Activated T-cell treated with anti-CD3 and anti-CD28 coated beads for 24 hours (primary cell): ENCODE results near the gene CFAP100.

Experiments used
- DNase-seq: peaks from one replicate; pipeline ENCODE4 v3.0.0-alpha.2; 2020; ENCODE audit warnings: low read depth

The CFAP100 gene

DNA sequence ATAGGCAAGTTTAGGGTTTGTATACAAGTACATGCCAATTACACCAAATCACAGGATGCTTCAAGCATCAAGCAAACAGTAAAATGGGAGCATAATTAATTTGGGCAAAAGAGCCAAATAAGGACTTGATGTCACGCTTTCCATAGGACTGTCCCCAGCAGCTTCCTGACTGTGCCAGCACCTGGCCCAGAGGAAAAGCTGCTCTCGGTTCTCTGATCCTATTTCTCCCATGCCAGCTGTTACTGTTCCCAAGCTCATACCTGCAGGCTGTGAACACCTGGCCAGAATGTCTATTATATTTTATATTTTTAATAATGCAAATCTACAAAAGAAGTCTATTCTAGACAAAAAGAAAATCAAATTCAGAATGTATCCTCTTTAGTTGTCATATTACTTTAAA, 68.8 kb downstream of the CFAP100 start:
- DNase-seq = no peak

DNA sequence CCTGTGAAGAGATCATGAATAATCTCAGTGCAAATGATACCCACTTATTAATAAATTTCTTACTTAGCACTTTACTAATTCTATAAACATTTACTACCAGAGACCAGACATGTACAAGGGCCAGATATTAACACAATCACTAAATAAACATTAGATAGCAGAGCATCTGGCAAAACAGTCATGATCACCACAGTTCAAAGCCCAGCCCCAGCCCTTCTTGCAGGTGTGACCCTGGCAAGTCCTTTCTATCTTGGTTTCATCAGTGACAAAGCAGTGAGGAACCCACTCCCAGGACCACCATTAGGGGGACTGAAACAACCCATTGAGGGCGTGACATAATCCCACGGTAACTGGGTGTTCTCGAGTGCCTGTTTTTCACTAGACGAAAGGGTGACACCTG, 69.4 kb downstream of the CFAP100 start:
- DNase-seq = no peak

DNA sequence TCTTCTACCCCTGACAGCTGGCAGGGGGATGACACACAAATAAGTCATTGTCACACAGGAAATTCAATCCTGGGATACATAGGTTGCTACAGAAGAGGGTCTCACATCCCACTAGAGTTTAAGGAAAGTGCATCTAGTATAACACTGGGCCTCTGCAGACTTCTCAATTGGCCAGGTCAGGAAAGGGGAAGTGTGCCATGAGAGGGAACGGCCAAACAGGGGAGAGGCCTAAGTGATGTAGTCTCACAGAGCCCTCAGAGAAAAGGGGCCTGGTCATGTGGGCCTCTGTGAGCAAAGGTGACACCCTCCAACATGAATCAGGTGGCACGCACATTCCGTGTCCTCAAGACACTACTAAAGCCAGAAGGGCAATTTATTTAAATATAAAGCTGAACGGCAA, 69.8 kb downstream of the CFAP100 start:
- no peak for DNase-seq

DNA sequence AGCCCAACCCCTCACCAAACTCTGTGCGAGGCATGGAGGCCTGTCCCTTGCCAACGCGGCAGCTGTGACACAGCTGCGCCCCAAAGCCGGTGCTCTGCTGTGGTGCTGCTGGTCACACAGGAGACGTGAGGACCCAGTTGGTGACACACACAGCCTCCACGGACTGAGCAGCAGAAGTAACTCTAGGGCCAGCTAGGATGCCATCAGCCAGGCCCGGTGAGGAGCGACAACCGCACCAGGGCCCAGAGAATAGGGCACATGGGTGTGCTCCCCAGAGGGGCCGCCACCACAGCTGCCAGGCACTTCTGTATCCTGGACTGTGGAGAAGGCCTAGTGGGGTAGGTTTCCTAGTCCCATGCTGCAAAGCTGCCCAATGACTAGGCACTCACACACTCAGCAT, 70.3 kb downstream of the CFAP100 start:
- no peak for DNase-seq

DNA sequence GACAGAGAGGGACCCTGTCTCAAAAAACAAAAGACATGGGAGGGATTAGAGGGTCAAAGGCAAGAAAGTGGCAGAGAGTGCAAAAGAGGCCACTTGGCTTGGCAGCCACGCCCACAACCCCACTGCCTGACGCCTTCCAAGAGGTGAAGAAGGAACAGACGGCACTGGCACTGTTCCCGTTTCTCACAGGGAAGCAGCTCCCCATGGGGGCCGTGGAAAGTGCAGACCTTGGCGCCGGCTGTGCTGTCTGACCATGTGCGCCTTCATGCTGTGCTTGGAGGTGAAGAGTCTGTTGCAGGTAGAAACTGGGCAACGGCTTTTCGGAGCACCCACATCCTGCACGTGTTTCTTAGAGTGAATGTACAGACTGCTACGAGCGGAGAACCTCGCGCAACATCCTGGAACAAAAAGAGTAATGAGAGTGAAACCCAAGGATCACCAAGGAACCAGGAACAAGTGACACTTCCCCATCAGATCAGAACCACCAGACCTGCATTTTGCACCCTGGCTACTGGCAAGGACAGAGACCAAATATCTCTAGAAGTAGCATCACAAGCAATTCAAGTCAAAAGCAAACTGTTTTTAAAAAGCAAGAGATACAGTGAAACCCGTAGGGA, 71.3 kb downstream of the CFAP100 start:
- DNase-seq = no peak

DNA sequence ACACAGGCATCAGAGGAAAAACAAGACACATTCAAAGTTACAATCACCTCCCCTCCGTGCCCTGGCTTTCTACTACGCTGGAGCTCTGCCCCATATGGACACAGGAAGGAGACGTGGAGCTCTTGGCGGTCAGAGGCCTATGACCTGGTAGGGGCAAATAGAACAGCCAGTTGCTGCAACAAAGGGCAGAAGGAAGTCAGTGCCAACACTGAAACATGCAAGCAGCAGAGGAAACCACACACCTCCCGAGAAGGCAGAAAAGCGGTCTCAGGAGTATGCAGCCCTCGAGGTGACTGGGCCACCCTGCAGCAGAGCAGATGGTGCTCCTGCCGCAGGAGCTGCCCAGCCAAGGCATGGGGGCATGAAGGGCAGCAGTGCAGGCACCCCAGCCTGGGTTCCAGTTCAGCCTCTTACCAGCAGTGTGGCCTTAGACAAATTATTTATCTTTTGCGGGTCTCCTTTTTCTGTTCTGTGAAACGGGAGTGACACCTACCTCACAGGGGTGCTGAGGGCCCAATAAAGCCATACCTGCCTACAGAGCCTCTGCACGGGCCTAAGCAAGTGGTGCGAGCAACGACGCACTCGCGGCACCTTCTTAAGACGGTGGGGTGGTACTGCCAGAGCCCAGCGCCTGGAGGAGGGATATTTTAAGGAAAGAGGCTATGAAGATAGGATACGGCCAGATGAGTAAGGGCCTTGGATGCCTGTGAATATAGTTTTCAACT, 72.3 kb downstream of the CFAP100 start:
- DNase-seq = no peak

DNA sequence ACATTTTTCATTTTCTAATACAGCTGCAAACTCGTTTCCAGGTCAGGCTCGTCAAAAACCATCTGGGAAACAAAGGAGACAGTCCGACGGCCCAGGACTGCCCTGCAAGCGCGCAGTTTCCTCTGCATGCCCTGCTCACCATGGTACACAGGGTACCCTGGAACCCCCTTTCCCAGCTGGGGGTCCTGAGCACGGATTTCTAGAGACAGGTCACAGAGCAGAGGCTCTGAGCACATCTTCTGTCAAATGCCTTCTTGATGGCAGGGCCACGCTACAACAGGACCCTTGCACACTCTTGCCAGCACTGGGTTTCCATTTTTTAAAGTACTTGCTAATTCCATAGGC, 72.9 kb downstream of the CFAP100 start:
- no peak for DNase-seq

DNA sequence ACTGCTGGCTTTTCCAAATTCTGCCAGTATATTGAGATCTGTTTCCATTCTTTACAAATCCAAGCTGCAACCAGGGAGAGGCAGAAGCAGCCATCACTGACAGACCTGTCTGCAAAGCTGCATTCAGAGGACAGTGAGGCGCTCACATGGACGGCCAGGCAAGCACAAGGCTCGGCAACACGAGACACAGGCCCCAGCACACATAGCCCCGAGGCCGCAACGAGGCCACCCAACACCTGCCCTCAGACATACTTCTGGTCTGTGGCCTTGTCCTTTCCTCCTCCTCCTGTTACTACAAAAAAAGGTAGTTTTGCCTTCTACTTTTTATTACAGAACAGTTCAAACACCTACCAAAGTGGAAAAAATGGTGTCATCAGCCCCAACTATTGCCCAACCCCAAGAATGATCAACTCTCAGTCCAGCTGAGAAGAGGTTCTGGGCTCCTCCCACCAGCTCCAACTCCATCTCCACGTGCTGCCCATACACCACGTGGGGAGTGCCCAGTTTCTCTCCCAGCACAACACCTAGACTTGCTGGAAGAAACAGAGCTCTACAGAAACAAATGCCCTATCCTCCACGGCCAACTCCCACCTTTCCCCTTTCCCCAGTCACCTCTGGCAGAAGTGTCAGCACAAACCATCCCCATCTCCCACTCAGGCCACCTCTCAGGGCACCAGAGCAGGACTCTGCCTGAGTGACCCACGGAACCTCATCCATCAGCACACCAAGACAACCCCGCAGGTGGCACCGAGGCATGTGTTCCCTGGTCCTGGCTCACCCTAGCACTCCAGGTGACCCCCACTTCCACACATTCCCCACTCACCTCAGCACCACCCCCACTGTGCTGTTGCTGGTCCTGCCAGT, 73.6 kb downstream of the CFAP100 start:
- DNase-seq = no peak

DNA sequence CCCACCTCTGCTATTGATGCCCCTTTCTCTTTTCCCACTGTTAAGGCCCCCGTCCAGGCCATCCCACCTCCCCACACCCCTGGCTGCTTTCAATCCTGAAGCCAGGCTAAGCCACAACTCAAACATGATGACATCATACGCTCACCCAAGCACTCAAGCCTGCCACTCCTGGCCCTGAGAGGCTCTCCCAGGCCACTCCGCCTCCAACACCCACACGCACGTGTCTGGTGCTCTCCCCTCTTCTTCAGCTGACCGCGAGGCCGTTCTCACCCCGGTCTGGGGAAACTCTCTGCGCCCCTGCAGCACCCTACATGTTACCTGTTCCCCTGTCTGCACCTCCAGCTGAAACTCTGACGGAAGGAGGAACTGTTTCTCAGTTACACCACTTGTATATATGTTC, 74.8 kb downstream of the CFAP100 start:
- DNase-seq = no peak

DNA sequence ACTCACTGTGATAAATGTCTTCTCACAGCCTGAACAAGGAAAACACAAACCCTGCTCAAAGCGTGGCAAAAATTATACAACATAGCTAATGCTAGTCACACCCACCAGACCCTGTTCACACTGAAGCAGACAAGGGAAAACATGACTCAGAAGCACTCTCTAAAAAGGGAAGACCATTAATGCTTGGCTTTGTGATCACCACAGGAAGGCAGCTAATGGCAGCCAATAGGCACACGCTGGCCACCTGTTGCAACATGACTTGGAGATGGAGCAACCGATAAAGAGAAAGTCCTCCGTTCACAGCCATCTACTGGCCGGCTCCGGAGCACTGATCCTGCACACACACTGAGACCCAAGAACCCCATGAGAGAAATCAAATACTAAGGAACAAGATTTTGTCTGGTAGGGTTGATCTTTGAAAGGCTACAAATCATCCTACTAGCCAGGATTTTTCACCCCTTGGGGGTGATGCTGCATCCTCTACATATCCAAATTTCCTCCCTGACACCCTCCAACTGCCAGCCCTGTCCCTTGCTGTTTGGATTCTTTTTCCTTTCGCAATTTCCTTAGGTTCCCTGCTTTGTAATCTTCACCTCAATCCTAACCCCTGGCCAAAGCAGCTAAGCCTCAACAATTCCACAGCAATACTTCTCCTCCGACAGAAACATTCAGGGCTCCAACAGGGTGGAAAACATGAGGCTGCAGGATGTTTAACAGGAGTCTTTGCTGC, 77.7 kb downstream of the CFAP100 start:
- DNase-seq = no peak

DNA sequence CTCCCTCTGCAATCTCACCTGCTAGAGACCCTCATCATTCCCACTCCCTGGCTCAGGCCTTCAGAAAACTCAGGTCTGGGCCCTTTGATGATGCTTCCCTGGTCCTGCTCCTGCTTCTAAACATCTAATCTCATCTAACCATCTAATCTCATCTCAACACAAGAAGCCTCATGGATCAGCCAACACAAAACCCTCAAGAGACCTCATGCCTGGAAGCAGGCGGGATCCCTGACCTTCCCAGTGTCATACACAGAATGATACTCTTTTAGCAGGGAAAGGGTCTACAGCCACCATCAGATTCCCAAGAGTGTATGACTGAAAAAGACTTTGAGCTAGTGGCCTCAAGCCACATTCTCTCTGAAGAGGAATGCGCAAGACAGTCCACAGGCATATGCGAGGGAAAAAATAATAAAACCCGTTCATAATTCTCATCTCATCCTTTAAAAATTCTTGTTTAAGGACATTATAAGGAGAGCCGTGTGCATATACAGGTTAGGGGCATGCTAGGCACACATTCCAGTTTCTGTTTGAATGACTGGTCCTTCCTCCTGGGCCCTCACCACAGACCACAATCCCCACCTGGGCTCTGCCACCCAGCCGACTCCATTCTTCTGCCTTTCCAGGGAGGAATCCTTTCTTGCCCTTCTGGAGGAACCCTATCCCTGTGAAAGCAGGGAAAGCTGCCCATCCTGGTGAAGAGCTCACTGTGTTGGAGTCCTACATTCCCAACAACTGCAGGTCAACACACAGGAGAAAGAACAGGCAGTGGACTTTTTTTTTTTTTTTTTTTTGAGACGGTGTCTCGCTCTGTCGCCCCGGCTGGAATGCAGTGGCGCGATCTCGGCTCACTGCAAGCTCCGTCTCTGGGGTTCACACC, 78.8 kb downstream of the CFAP100 start:
- no peak for DNase-seq

DNA sequence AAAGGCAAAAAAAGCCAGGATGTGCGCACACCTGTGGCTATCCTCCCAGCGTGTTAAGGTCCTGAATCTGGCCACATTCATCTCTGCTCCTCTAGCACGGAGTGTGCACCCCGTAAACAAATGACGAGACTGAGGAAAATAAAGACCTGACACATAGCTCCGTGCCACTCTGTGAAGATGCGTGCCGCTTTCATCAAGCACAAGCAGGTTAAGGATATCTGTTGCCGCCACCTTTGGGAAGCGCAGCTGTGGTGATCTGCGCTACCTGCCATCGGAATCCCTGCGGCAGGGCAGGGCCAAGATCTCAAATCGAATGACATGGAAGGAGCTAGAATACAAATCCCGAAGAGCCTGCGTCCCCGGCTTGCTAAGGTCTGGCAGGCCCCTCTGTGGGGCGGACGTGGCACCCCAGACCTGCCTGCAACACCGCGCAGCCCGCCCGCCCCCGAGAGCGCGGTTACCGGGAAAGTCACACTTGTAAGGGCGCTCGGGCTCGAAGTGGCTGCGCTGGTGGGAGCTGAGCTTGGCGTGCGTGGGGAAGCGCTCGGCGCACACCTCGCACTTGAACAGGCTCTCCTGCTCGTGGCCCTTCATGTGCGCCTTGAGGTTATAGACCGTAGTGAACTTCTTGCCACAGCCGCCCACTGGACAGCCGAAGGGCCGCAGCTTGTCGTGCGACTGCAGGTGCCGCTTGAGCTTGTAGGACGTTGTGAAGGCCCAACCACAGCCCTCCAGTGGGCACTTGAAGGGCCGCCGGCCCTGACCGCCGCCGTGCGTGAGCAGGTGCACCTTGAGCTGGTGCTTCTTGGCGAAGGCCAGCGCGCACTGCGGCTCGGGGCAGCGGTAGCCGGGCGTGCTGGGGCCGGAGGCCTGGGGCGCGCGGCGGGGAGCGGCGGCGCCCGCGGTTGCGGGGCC, 80.0 kb downstream of the CFAP100 start:
- peak; percentile 15 for DNase-seq

DNA sequence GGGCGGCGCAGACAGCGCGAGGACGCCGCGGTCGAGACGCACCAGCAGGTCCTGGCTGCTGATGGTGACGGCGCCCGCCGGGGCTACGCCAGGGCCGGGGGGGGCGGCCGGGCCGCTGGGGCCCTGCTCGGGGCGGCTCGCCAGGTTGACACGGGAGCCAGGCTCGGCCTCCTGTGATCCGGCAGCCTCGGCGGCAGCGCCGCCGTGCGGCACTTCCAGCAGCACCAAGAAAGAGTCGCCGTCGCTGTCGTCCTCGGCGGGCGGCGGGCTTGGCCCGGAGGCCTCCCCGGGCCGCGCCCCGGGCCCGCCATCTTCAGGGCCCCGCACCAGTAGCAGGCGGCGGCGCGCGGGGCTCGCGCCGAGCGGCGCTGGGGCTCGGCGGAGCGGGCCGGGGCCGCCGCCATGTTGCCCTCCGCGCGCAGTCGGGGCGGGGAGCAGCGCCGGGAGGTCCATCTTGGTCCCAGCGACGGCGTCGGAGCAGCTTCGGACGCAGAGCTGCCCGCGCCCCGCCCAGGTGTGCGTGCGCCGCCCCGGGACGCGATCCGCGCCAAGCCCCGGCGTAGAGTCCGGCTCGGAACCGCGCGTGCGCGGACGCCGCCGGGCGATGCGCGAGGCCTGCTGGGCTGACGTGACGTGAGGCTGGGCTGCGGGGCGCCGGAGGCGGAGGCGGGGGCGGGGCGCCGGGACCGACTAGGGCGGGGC, 80.9 kb downstream of the CFAP100 start, which contains the start of gene ZXDC:
Gene ZXDC, minus strand, starts transcription at position 479 of the 702 bp plus-strand sequence. Its CDS starts 26 bp downstream, at position 453.
- peak; percentile 91 for DNase-seq

DNA sequence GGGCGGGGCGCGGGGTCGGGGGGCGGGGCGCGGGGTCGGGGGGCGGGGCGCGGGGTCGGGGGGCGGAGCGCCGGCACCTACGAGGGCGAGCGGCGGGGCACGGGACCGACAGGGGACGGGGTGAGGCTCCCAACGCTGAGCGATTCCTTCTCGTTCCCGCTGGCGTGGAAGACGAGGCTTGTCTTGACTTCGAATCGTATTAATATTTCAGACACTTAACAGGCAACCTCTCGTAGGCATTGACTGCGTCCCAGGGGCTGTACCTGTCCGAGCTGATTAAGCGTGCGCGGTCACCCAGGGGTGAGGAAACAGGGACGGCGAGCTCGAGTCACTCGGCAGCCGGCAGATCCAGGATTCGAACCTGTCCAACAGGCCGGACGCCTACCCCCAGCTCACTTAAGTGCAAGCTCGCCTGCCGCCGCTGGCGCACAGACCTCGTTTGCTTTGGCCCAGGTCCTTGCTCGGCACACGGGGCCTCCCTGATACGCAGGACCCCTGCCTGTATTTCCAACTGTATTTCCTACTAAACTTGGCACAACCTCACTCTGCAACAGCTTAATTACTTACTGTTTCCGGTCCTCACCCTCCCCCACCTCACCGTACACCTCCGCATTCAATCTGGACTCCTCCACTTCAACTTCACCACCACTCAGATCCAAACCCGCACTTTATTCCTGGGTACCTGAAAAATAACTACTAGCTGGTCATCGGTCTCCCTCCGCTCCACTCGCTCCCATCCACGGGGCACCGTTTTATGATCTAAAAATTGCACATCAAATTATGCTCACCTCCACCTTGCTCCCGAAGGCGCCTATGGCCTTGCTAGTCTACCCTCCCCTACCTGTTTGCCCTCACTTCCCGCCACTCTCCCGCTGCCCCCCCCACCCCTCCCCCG, 81.7 kb downstream of the CFAP100 start:
- no peak for DNase-seq

DNA sequence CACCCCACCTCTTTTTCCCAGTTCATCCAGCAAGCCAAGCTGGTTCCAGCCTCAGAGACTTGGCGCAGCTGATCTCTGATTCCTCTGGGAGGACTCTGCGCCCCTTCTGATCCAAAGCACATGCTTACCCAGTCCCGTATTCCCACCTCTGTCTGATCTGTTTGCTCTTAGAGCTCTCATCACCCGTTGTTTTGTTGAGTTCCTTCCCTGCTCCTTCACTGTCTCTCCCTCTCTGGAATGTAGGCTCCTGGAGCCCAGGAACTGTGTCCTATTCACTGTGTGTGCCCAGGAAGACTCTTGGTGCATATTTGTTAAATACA, 82.3 kb downstream of the CFAP100 start:
- DNase-seq = no peak

DNA sequence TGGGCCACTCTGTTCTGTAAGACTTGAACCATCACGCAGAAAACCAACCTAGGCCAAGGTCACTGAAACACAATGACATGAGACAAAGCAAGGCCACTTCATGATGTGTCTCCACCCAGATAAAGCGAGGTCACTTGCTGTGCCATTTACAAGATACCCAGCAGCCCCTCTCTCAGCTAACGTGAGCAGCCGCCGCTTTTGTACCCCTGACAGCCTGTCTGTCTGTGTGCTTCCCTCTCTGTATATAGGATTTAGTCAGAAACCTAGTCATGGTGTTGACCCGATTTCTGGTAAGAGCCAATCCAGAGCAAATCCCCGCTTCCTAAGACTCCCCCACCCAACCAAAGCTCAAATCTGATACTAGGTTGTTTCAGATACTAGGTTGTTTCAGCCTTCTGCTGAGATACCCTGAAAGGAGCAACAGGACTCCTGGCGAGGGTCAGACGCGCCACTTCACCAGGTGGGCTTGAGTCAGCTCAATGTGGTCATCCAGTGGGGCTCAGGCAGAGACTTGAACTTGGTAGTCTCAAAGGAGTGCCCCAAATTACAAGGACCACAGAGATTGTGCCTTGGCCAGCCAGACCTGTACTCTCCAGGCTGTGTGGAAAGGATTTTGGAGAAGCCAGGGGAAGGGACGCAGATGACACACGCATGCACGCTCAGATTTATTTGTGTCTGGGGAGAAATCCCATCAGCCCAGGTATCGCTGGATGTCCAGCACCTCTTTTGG, 84.0 kb downstream of the CFAP100 start:
- no peak for DNase-seq

DNA sequence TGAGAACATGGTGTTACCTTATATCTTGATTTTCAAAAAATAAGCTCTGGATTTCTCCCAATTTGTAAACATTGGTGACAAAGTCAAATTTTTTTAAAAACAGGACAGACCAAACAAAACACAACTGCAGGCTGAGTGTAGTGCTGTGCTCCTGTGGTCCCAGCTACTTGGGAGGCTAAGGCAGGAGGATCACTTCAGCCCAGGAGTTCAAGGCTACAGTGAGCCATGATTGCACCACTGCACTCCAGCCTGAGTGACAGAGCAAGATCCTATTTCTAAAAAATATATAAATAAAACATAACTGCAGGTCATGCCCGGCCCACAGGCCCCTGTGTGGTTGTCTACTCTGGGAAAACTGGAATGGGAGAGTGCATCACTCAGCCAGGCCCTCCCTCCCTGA, 84.9 kb downstream of the CFAP100 start:
- no peak for DNase-seq

DNA sequence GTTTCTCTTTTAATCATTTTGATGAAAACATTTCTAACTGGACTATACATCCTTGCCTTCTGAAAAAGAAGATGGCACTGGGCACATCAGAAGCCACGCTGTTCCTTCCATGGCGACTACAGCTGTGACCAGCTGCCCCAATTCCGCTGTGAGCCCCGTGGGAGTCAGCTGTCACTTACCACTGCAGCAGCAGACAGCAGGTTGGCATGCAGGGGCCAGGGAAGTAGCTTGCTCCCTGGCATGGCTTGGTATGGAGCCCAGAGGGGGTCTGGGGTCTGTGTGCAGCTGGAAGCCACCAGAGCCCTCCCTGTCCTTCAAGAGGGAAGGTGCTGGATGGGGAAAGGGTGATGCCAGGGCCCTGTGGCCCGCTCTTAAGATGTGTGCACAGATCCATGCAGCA, 85.5 kb downstream of the CFAP100 start:
- no peak for DNase-seq
